Left ventricle myocardium superior (tissue), 1 donor: ENCODE data around the gene RNASE12. TPM values are rescaled to one million over a fixed set of nuclear protein-coding genes. Genes with fewer than 3 reads are reported as not detected.

ENCODE experiments used
- ATAC-seq: fragments of 200-7000 bp; cut with Tn5 transposase; one replicate; pipeline ENCODE4 v1.9.1; 2020; ENCODE audit warnings: mild to moderate bottlenecking, moderate library complexity
- DNase-seq: peaks from one replicate; pipeline ENCODE4 v3.0.0-alpha.2; 2020
- intact Hi-C: fragments of 100-400 bp; cut with micrococcal nuclease; formaldehyde crosslinking; loops from one replicate; pipeline ENCODE4 v1.11.0; 2022
- total RNA-seq: library from RNA; stranded (reverse); fragmentation: NEBNext Ultra II Directional; extraction: Animal tissue kit (Norgen Biotek cat#: 25700); gene quantifications from one replicate; pipeline ENCODE4 v1.2.1, GENCODE V29; 2021
- donor health status: DM: no; HTN: yes; CAD: no; lungs with severe emphysema.

RNASE12 gene
- total RNA-seq, 1 donor from 2014 or later: not detected

DNA sequence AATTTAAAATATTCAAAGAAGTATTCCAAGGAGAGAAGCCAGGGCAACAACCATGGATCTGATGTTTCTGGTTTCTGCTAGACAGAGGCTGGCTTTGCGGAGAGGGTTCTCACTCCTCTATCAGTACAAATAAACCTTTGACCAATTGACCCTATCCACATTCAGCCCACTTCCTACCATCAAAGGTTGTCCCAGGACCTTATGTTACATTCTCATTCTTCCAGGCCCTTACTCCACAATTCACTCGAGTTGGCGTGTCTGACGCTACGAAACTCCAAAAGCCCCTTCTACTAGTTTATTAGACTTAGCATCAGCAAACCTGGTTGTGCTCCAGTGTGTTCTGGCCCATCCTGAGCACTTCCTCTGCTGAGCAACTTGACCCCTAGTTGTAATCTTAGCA, 24.8 kb upstream of the RNASE12 start:
- ATAC-seq (no peak), DNase-seq (no peak)
- intact Hi-C loops: no loop called here

GRCh38 chr14:20614038-20614840, 23.1 kb upstream of the RNASE12 start:
- no peak for ATAC-seq
- intact Hi-C loops: loop anchor here (5.0 kb wide), 1 partner anchor 68 kb away; the partner anchor contains the start of gene RNASE4
- DNase-seq: no peak

- intact Hi-C loops: loop anchor here (5.0 kb wide), 1 partner anchor 69 kb away; the partner anchor contains the start of gene RNASE4
- peak; percentile 80 for DNase-seq
- peak; percentile 82 for ATAC-seq
Measured at GRCh38 chr14:20613094-20614037, 22.2 kb upstream of the RNASE12 start.

- intact Hi-C loops: loop anchor here (5.0 kb wide), 1 partner anchor 70 kb away; the partner anchor contains the start of gene RNASE4
- no peak for ATAC-seq
Measured at GRCh38 chr14:20612403-20612802, 21.2 kb upstream of the RNASE12 start.

GRCh38 chr14:20611277-20611676, 20.1 kb upstream of the RNASE12 start:
- DNase-seq (no peak), ATAC-seq (no peak)
- intact Hi-C loops: loop anchor here (5.0 kb wide), 1 partner anchor 71 kb away; the partner anchor contains the start of gene RNASE4

More at GRCh38 chr14:20612403-20612802, 21.2 kb upstream of the RNASE12 start:
- DNase-seq: no peak

GRCh38 chr14:20610002-20610765, 19.0 kb upstream of the RNASE12 start:
- intact Hi-C loops: loop anchor here (5.0 kb wide), 1 partner anchor 72 kb away; the partner anchor contains the start of gene RNASE4
- DNase-seq: peak; percentile 86
- peak; percentile 74 for ATAC-seq

DNA sequence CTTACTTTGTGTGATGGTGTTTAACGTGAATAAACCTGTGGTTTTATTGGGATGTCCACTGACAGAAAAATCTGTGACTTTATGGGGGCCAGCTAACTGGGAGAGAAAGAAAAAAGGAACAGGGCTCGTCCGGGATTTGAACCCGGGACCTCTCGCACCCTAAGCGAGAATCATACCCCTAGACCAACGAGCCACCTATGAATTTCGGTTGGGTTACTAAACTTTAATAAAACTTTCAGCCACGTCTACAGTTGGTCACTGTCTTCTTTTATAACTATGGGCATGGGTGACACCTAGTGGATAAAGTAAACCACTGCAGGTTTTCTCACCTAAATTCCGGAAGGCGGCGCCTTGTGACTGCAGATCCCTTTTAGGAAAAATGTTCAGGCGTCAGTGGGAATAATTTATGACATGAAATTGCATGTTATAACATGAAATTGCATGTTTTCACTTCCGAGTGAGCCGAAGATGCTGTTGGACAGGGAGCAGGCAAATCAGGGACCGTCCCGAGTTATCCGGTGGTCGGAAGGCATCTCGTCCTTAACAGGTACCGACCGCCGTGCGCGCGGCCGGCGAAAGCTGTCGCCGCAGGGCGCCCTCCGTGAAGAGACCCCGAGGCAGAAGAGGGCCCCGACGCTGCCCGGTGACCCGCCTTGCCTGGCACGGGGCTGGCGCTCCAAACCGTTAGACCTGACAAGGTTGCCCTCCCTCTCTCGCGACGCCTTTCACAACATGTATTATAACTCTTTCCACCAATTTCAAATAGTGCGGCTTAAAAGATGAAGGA, 18.2 kb upstream of the RNASE12 start:
- ATAC-seq (peak; percentile 65), DNase-seq (peak; percentile 59)
- intact Hi-C loops: loop anchor here (2.0 to 10.0 kb wide), 3 partner anchors 73 to 283 kb away; partner anchors contain the start of genes RNASE4 and TEP1

DNA sequence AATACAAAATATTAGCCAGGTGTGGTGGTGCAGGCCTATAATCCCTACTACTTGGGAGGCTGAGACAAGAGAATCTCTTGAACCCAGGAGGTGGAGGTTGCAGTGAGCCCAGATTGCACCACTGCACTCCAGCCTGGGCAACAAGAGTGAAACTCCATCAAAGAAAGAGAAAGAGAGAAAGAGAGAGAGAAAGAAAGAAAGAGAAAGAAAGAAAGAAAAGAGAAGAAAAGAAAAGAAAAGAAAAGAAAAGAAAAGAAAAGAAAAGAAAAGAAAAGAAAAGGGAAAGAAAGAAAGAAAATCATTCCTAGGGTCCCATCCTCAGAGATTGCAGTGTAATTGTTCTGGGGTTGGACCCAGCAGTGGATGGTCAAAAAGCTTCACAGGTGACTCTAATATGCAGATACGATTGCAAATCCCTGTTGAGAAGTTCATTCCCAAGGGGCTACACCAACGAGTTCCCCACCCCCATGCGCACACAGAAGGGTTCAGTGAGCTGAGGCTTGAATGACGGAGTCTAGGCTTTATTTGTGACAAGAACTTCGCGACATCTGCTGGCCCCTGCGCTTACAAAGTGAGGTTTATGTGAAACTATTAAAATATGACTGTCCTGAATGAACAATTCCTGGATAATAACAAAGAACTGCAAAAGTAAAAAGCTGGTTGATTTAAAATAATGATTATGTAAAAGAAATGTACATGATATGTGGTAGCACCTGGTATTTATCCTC, 17.4 kb upstream of the RNASE12 start:
- DNase-seq (no peak), ATAC-seq (no peak)
- intact Hi-C loops: loop anchor here (2.0 to 10.0 kb wide), 2 partner anchors 194 to 282 kb away; partner anchors contain the start of gene TEP1

DNA sequence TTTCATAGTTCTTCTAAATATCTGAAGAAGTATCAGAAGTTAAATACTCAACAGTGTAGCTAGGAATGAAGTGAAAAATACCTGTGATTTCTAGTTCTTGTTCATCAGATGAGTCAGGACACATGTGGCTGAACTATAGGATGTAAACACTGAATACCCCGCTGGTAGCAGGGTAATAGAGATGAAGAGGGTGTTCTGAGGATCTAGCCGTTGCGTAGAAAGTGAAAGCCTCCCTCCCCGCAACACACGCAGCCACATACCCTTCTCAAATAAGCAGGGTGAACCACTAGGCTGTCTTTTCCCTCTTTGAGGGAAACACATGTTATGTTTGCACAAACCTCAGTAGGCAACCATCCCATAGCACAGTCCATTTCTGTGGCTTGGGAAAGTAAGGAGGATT, 16.4 kb upstream of the RNASE12 start:
- intact Hi-C loops: loop anchor here (2.0 to 10.0 kb wide), 2 partner anchors 193 to 281 kb away; partner anchors contain the start of gene TEP1
- DNase-seq (no peak), ATAC-seq (no peak)

DNA sequence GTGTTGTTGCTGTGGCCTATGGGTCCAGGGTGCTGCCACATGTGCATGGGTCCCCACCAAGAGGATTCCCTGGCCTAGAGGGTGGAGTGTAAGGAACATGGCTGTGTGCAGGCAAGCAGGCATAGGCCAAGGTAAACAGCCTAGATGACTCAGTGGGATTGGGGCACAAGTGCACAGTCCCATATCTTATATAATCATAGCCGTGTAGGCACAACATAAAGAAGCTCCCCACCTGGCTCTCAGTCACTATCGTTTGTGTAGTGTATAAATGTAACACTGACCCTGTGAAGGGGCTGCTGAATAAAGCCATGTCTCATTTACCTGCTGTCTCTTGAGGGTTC, 15.7 kb upstream of the RNASE12 start:
- no peak for ATAC-seq
- intact Hi-C loops: loop anchor here (10.0 kb wide), 1 partner anchor 192 kb away; the partner anchor contains the start of gene TEP1
- no peak for DNase-seq

DNA sequence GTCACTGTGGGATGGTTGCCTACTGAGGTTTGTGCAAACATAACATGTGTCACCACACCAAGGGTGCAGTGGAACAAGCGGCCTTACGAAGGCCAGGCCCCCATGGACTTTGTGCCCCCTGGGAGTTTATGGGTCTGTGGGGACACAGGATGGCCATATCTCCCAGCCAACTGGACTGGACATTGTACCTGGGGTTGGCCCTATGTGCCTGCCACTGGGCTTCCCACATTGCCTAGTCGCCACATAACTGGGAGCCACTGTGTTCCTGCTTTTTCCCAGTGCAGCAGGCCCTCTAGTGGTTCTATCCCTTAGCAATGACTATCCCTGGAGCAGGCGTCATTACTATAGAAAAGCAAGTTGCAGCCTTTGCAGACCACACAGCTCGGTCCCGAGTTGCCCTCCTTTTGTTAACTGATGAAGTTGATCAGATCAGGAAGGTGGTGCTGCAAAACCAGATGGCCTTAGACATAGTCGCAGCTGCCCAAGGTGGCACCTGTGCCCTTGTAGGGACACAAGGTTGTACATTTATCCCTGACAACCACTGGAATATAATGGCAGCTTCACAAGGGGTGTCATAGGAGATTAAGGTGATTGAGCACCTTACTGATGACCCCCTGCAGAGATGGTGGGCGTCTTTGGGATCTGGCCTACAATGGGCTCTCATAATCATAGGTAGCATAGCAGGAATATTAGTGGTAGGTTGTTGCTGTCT, 15.2 kb upstream of the RNASE12 start:
- ATAC-seq (no peak), DNase-seq (no peak)
- intact Hi-C loops: loop anchor here (10.0 kb wide), 1 partner anchor 192 kb away; the partner anchor contains the start of gene TEP1

- no peak for ATAC-seq
- intact Hi-C loops: loop anchor here (10.0 kb wide), 1 partner anchor 189 kb away; the partner anchor contains the start of gene TEP1
- DNase-seq: no peak
Measured at GRCh38 chr14:20603813-20604690, 12.9 kb upstream of the RNASE12 start.

DNA sequence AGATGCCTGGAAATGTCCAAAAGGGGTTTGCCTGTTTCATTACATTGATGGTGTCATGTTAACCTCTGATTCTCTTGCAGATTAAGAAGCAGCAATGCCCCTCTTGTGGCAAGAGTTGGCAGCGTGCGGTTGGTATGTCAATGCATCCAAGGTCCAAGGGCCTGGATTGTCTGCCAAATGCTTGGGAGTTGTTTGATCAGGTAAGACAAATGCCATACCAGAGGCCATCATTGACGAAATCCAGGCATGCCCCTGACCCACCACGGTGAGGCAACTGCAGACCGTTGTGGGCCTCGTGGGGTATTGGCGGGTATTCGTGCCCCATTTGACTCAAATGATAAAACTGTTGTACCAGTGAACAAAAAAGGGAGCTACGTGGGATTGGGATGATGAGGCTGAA, 11.4 kb upstream of the RNASE12 start:
- intact Hi-C loops: loop anchor here (10.0 kb wide), 1 partner anchor 188 kb away; the partner anchor contains the start of gene TEP1
- ATAC-seq (no peak), DNase-seq (no peak)

DNA sequence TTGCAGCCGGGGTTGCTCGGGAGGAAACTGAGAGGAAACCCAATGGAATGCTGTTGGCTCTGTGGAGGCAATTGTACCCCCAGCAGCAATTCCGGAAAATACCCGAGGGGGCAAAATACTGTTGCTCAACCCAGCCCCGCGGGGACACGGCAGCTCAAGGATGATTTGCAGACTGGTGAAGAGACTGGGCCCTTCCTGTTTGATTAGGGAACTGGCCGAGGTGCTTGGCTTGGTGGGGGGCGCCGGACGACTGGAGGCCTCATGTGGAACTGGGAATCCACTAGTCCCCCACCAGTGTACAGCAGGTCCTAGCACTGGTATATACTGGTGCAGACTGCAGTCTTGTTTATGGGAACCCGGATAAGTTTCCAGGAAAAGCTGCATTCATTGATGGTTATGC, 10.3 kb upstream of the RNASE12 start:
- no peak for DNase-seq
- no peak for ATAC-seq
- intact Hi-C loops: loop anchor here (10.0 kb wide), 1 partner anchor 187 kb away; the partner anchor contains the start of gene TEP1

DNA sequence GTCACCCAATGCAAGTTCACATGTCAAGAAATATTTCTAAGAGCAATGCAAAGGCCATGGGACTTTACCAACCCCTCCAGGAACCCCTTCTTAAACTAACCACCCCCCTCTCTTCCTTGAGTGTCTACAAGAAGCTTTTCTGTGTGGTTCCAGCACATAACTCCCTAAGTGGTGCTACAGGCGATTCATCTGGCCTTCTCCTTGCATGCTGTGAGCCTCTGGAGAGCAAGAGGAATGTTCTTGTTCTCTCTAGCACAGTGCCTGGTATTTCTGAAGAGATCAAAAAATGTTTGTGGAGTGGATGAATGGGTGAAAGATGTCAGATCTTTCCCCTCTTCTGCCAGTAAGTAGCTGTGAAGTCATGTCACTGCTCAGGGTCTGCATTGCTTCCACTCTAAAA, 5.9 kb upstream of the RNASE12 start:
- intact Hi-C loops: no loop called here
- DNase-seq (no peak), ATAC-seq (no peak)
